Rectal smooth muscle tissue (tissue), 1 donor: ENCODE measurements around the gene TBX5.

Experiments
- H3K27ac ChIP-seq: one replicate; pipeline ENCODE4 v1.7.0; 2013; ENCODE audit warnings: low read depth, low read length, inconsistent platforms
- H3K27me3 ChIP-seq: one replicate; pipeline ENCODE4 v1.7.0; 2013; ENCODE audit warnings: low read length; ENCODE audit not compliant: control insufficient read depth, insufficient read depth
- H3K36me3 ChIP-seq: one replicate; pipeline ENCODE4 v1.7.0; 2013; ENCODE audit warnings: low read length; ENCODE audit not compliant: control insufficient read depth, insufficient read depth
- H3K4me1 ChIP-seq: one replicate; pipeline ENCODE4 v1.7.0; 2013; ENCODE audit warnings: low read length; ENCODE audit not compliant: control insufficient read depth, insufficient read depth
- H3K4me3 ChIP-seq: one replicate; pipeline ENCODE4 v1.7.0; 2013; ENCODE audit warnings: low read length
- H3K9ac ChIP-seq: one replicate; pipeline ENCODE4 v1.7.0; 2013; ENCODE audit warnings: low read length

The TBX5 gene

GRCh38 chr12:114408471-114408885 lies 2.5 kb upstream of the TBX5 start:
- Histone ChIP-seq H3K4me3 (peak overlapping the region; percentile 55), H3K4me1 (no peaks in the 10 kb centered on the region), H3K27me3 (peaks cover 49% of the 10 kb centered on the region), H3K27ac (no peak overlapping the region), H3K9ac (no peak overlapping the region), H3K36me3 (no peaks in the 10 kb centered on the region)

GRCh38 chr12:114407842-114408411 lies 2.0 kb upstream of the TBX5 start:
- Histone ChIP-seq H3K4me3 (no peak overlapping the region), H3K27ac (no peak overlapping the region), H3K9ac (no peak overlapping the region), H3K27me3 (peaks cover 45% of the 10 kb centered on the region), H3K4me1 (no peaks in the 10 kb centered on the region), H3K36me3 (no peaks in the 10 kb centered on the region)

- Histone ChIP-seq H3K4me1 (no peaks in the 10 kb centered on the region), H3K27me3 (peaks cover 45% of the 10 kb centered on the region), H3K9ac (no peak overlapping the region), H3K36me3 (no peaks in the 10 kb centered on the region), H3K4me3 (no peak overlapping the region), H3K27ac (no peak overlapping the region)
Measured at GRCh38 chr12:114406984-114407841, 1.3 kb upstream of the TBX5 start.

GRCh38 chr12:114406316-114406983 lies 506 bp upstream of the TBX5 start:
- Histone ChIP-seq H3K27ac (no peak overlapping the region), H3K27me3 (peaks cover 50% of the 10 kb centered on the region), H3K4me3 (no peak overlapping the region)

GRCh38 chr12:114404926-114405518 lies 922 bp downstream of the TBX5 start:
- Histone ChIP-seq H3K4me1 (no peaks in the 10 kb centered on the region), H3K27me3 (peaks cover 48% of the 10 kb centered on the region), H3K27ac (no peak overlapping the region), H3K36me3 (no peaks in the 10 kb centered on the region), H3K9ac (no peak overlapping the region), H3K4me3 (no peak overlapping the region)

More at GRCh38 chr12:114406316-114406983, 506 bp upstream of the TBX5 start:
- Histone ChIP-seq H3K9ac (no peak overlapping the region), H3K36me3 (no peaks in the 10 kb centered on the region), H3K4me1 (no peaks in the 10 kb centered on the region)

- H3K4me1 ChIP-seq: no peaks in the 10 kb centered on the region
- H3K36me3 ChIP-seq: no peaks in the 10 kb centered on the region
- peaks cover 51% of the 10 kb centered on the region for H3K27me3 ChIP-seq
- no peak overlapping the region for H3K4me3 ChIP-seq
- H3K27ac ChIP-seq: no peak overlapping the region
- no peak overlapping the region for H3K9ac ChIP-seq
Measured at GRCh38 chr12:114404083-114404925, 1.6 kb downstream of the TBX5 start.

- Histone ChIP-seq H3K4me1 (no peaks in the 10 kb centered on the region), H3K27me3 (peaks cover 48% of the 10 kb centered on the region), H3K36me3 (no peaks in the 10 kb centered on the region), H3K4me3 (no peak overlapping the region), H3K27ac (no peak overlapping the region), H3K9ac (no peak overlapping the region)
Measured at GRCh38 chr12:114403690-114404066, 2.3 kb downstream of the TBX5 start.

GRCh38 chr12:114403011-114403689 lies 2.8 kb downstream of the TBX5 start:
- no peak overlapping the region for H3K27ac ChIP-seq

GRCh38 chr12:114402084-114402717 lies 3.7 kb downstream of the TBX5 start:
- no peaks in the 10 kb centered on the region for H3K36me3 ChIP-seq
- no peaks in the 10 kb centered on the region for H3K4me1 ChIP-seq
- H3K9ac ChIP-seq: no peak overlapping the region
- H3K27me3 ChIP-seq: peaks cover 37% of the 10 kb centered on the region
- H3K4me3 ChIP-seq: no peak overlapping the region
- no peak overlapping the region for H3K27ac ChIP-seq

More at GRCh38 chr12:114403011-114403689, 2.8 kb downstream of the TBX5 start:
- H3K36me3 ChIP-seq: no peaks in the 10 kb centered on the region
- no peaks in the 10 kb centered on the region for H3K4me1 ChIP-seq
- H3K27me3 ChIP-seq: peaks cover 45% of the 10 kb centered on the region
- H3K4me3 ChIP-seq: no peak overlapping the region
- no peak overlapping the region for H3K9ac ChIP-seq

GRCh38 chr12:114401328-114402083 lies 4.4 kb downstream of the TBX5 start:
- Histone ChIP-seq H3K4me3 (no peak overlapping the region), H3K4me1 (no peaks in the 10 kb centered on the region), H3K27ac (no peak overlapping the region), H3K9ac (no peak overlapping the region), H3K27me3 (peaks cover 33% of the 10 kb centered on the region), H3K36me3 (no peaks in the 10 kb centered on the region)
